Karpas-422 (cell line): ENCODE measurements around the gene PBX1. TPM values are rescaled to one million over a fixed set of nuclear protein-coding genes. Genes with fewer than 3 reads are reported as not detected.

Experiments
- DNase-seq: peaks from one replicate; pipeline ENCODE4 v3.0.0-alpha.2; 2015
- H2AFZ ChIP-seq: fragments of 200-600 bp; sonication (generic); 2 replicates; pipeline ENCODE4 v1.6.1; 2014; ENCODE audit warnings: antibody characterized with exemption, low read length, mixed read lengths
- H3K27ac ChIP-seq: fragments of 200-600 bp; sonication (generic); 2 replicates; pipeline ENCODE4 v1.5.1; 2014; ENCODE audit warnings: mild to moderate bottlenecking, low read length, moderate library complexity
- H3K27me3 ChIP-seq: fragments of 200-600 bp; sonication (generic); 2 replicates; pipeline ENCODE4 v1.6.1; 2014; ENCODE audit warnings: low read length, mixed read lengths
- H3K36me3 ChIP-seq: fragments of 200-600 bp; sonication (generic); 2 replicates; pipeline ENCODE4 v1.6.1; 2014; ENCODE audit warnings: low read length, mixed read lengths; ENCODE audit not compliant: insufficient read depth
- H3K4me1 ChIP-seq: fragments of 200-600 bp; sonication (generic); 2 replicates; pipeline ENCODE4 v1.6.1; 2014; ENCODE audit warnings: mild to moderate bottlenecking, low read length, mixed read lengths
- H3K4me2 ChIP-seq: fragments of 200-600 bp; sonication (generic); 2 replicates; pipeline ENCODE4 v1.6.1; 2014; ENCODE audit warnings: low read length, low read depth, mild to moderate bottlenecking; ENCODE audit not compliant: poor library complexity, severe bottlenecking
- H3K4me3 ChIP-seq: fragments of 200-600 bp; sonication (generic); 2 replicates; pipeline ENCODE4 v1.5.1; 2014; ENCODE audit warnings: mild to moderate bottlenecking, antibody characterized with exemption, low read length, mixed read lengths
- H3K79me2 ChIP-seq: fragments of 200-600 bp; sonication (generic); 2 replicates; pipeline ENCODE4 v1.6.1; 2014; ENCODE audit warnings: mild to moderate bottlenecking, low read length, mixed read lengths
- H3K9ac ChIP-seq: fragments of 200-600 bp; sonication (generic); 2 replicates; pipeline ENCODE4 v1.6.0; 2014; ENCODE audit warnings: low read length
- H3K9me2 ChIP-seq: fragments of 200-600 bp; sonication (generic), shearing (Covaris generic); replicated peaks from 2 replicates; pipeline ENCODE4 v1.6.0; 2014; ENCODE audit warnings: mild to moderate bottlenecking, low read length, moderate library complexity; ENCODE audit not compliant: insufficient read depth
- H3K9me3 ChIP-seq: fragments of 300-700, 200-600 bp; sonication (generic); 2 replicates; pipeline ENCODE4 v1.6.1; 2014; ENCODE audit warnings: low read length, mixed read lengths
- H4K20me1 ChIP-seq: fragments of 200-600 bp; sonication (generic); 2 replicates; pipeline ENCODE4 v1.6.1; 2014; ENCODE audit warnings: mild to moderate bottlenecking, antibody characterized with exemption, low read length, low read depth; ENCODE audit not compliant: insufficient read depth
- total RNA-seq: library from RNA; depleted of rRNA; stranded (reverse); fragments of >200 nt; shearing (Covaris generic); gene quantifications from 2 replicates; pipeline ENCODE4 v1.2.3, GENCODE V29; 2014; ENCODE audit warnings: low replicate concordance

PBX1 gene
- total RNA-seq, 1 experiment from 2014 or later: 0.41 TPM

GRCh38 chr1:164561472-164561871, 2.5 kb downstream of the PBX1 start:
- no peak overlapping the region for H3K4me3 ChIP-seq
- no peak overlapping the region for H3K9ac ChIP-seq
- H3K79me2 ChIP-seq: no peaks in the 10 kb centered on the region
- no peaks in the 10 kb centered on the region for H3K27me3 ChIP-seq
- H3K27ac ChIP-seq: no peak overlapping the region
- no peaks in the 10 kb centered on the region for H4K20me1 ChIP-seq
- no peaks in the 10 kb centered on the region for H3K36me3 ChIP-seq
- no peak overlapping the region for H2AFZ ChIP-seq
- no peak overlapping the region for H3K4me2 ChIP-seq
- H3K9me2 ChIP-seq: no peaks in the 10 kb centered on the region
- no peak for DNase-seq
- no peaks in the 10 kb centered on the region for H3K9me3 ChIP-seq
- peaks cover 18% of the 10 kb centered on the region for H3K4me1 ChIP-seq

GRCh38 chr1:164562061-164562460, 3.1 kb downstream of the PBX1 start:
- H3K79me2 ChIP-seq: no peaks in the 10 kb centered on the region
- no peak overlapping the region for H2AFZ ChIP-seq
- H3K4me1 ChIP-seq: peaks cover 18% of the 10 kb centered on the region
- no peak overlapping the region for H3K4me2 ChIP-seq
- no peak overlapping the region for H3K9ac ChIP-seq
- no peaks in the 10 kb centered on the region for H4K20me1 ChIP-seq
- no peak for DNase-seq
- no peaks in the 10 kb centered on the region for H3K9me2 ChIP-seq
- H3K4me3 ChIP-seq: no peak overlapping the region
- no peaks in the 10 kb centered on the region for H3K36me3 ChIP-seq
- H3K27me3 ChIP-seq: no peaks in the 10 kb centered on the region
- no peaks in the 10 kb centered on the region for H3K9me3 ChIP-seq
- H3K27ac ChIP-seq: no peak overlapping the region

DNA sequence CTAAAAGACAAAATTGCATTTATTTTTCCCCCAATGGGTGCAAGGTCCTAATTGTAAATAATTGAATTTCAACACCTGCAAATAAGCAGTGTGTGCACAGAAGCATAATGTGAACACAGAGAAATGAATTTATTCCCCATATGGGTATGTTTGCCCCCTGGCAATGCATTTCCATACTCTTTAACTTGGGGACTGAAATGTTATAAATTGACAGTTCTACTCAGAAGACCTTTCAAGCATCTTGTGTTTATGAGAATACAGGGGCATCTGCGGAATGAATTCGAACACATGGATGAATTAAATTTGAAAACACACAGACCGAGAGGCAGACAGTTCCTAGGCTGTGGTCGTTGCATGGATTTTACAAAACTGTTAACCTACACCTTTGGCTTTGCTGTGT, 3.5 kb downstream of the PBX1 start:
- Histone ChIP-seq H3K27me3 (no peaks in the 10 kb centered on the region), H3K4me3 (no peak overlapping the region), H3K27ac (no peak overlapping the region), H3K36me3 (no peaks in the 10 kb centered on the region), H2AFZ (no peak overlapping the region), H3K9me2 (no peaks in the 10 kb centered on the region), H3K9ac (no peak overlapping the region), H3K4me2 (no peak overlapping the region), H3K79me2 (no peaks in the 10 kb centered on the region), H3K4me1 (peaks cover 18% of the 10 kb centered on the region), H4K20me1 (no peaks in the 10 kb centered on the region), H3K9me3 (no peaks in the 10 kb centered on the region)
- DNase-seq: no peak

DNA sequence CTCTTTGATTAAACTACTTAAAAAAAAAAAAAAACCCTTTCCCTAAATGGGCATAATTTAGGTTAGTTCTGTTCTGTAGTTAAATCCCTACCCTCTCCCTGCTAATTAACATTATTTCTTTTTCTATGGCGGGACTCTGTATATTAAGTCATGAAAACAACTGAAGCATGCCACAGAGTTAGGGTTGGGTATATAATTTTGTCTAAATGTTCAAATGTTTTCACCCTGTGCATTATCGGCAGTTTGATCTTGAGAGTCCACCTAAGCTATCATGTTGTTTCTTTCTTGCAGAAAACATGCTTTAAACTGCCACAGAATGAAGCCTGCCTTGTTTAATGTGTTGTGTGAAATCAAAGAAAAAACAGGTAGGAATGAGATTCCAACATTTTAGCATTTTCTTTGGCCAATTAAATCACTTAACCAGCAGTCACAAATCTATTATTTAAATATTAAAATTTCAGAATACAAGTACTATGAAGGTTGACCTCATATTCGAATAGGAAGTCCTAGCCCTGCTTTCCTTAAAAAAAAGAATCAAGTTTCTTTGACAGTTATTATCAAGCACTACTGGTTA, 4.0 kb downstream of the PBX1 start:
- Histone ChIP-seq H3K4me3 (no peak overlapping the region), H4K20me1 (no peaks in the 10 kb centered on the region), H3K4me1 (peaks cover 15% of the 10 kb centered on the region), H3K27me3 (no peaks in the 10 kb centered on the region), H3K9me2 (no peaks in the 10 kb centered on the region), H3K79me2 (no peaks in the 10 kb centered on the region), H2AFZ (no peak overlapping the region), H3K36me3 (no peaks in the 10 kb centered on the region), H3K27ac (no peak overlapping the region), H3K9me3 (no peaks in the 10 kb centered on the region), H3K9ac (no peak overlapping the region), H3K4me2 (no peak overlapping the region)
- DNase-seq: no peak

DNA sequence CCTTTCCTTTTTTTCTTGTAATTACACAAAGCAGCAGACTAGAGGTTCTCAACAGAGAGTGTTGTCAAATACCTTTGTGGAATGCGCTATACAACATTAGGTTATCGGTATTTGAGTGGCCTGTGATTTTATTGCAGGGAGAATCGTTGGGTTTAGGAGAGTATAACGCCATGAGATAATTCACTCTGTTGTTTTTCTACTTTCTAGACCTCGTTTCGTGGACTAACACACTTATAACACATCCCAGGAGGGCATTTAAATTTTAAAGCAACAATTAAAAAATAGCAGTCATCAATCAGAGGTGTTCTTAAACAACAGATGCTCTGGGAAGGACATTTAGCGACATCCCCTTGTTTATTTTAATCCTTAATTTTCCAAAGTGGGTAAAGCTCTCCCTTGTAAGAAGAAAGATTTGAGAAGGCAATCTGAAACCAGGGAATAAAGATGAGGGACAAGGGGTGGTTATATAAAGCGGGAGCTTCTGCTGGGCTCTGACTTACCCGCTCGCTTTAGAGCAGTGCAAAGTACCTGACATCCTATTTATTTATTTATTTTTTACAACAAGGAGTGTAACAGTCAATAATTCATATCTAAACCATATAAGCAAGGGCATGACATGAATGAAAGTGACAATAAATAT, 4.9 kb downstream of the PBX1 start:
- Histone ChIP-seq H4K20me1 (no peaks in the 10 kb centered on the region), H3K4me2 (no peak overlapping the region), H3K9me2 (no peaks in the 10 kb centered on the region), H3K9ac (no peak overlapping the region), H3K36me3 (no peaks in the 10 kb centered on the region), H3K4me1 (peaks cover 9% of the 10 kb centered on the region), H3K27me3 (no peaks in the 10 kb centered on the region), H3K27ac (no peak overlapping the region), H2AFZ (no peak overlapping the region), H3K79me2 (no peaks in the 10 kb centered on the region), H3K4me3 (no peak overlapping the region), H3K9me3 (no peaks in the 10 kb centered on the region)
- DNase-seq: no peak

DNA sequence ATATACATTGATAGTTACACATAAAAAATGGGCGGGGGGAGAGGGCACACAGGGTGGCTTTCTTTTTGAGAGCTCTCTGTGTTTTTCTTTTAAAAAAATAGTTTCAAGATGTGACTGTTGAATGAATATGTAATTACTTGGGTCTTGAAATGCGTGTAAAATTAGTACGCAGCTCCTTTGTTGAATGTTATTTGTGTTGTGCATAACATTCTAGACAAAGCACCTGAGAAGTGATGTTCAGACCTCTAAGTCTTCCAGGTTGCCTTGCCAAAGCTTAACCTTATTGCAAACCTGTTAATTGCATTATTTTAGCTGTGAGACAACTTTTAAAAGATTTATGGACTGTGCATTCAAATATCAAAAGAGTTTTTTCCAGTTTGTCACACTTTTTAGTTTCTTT, 5.4 kb downstream of the PBX1 start:
- DNase-seq: no peak
- Histone ChIP-seq H3K9me2 (no peaks in the 10 kb centered on the region), H3K36me3 (no peaks in the 10 kb centered on the region), H3K4me2 (no peak overlapping the region), H3K27ac (no peak overlapping the region), H2AFZ (no peak overlapping the region), H3K4me3 (no peak overlapping the region), H3K27me3 (no peaks in the 10 kb centered on the region), H3K9ac (no peak overlapping the region), H3K9me3 (no peaks in the 10 kb centered on the region), H4K20me1 (no peaks in the 10 kb centered on the region), H3K79me2 (no peaks in the 10 kb centered on the region), H3K4me1 (peaks cover 9% of the 10 kb centered on the region)

- Histone ChIP-seq H3K9me2 (no peaks in the 10 kb centered on the region), H3K4me1 (no peaks in the 10 kb centered on the region), H3K27me3 (no peaks in the 10 kb centered on the region), H4K20me1 (no peaks in the 10 kb centered on the region), H3K9me3 (no peaks in the 10 kb centered on the region), H3K9ac (no peak overlapping the region), H3K4me2 (no peak overlapping the region), H3K27ac (no peak overlapping the region), H3K79me2 (no peaks in the 10 kb centered on the region), H2AFZ (no peak overlapping the region), H3K4me3 (no peak overlapping the region), H3K36me3 (no peaks in the 10 kb centered on the region)
- DNase-seq: no peak
These were observed 6.4 kb downstream of the PBX1 start for GRCh38 chr1:164565357-164565756.

- Histone ChIP-seq H3K79me2 (no peaks in the 10 kb centered on the region), H3K9me2 (no peaks in the 10 kb centered on the region), H3K27ac (no peak overlapping the region), H3K4me3 (no peak overlapping the region), H4K20me1 (no peaks in the 10 kb centered on the region), H3K4me1 (no peaks in the 10 kb centered on the region), H3K9me3 (peaks cover 3% of the 10 kb centered on the region; the same call in 1 of the 2 replicates), H3K36me3 (no peaks in the 10 kb centered on the region), H3K4me2 (no peak overlapping the region), H2AFZ (no peak overlapping the region), H3K27me3 (no peaks in the 10 kb centered on the region), H3K9ac (no peak overlapping the region)
- no peak for DNase-seq
These were observed 8.8 kb downstream of the PBX1 start for GRCh38 chr1:164567774-164568173.
